ENCODE data around the gene LASP1. TPM values are rescaled to one million over a fixed set of nuclear protein-coding genes. Genes with fewer than 3 reads are reported as not detected.

The LASP1 gene
- total and polyA plus RNA-seq, 2 experiments from 2014 or later, result 48.7 to 173 TPM

DNA sequence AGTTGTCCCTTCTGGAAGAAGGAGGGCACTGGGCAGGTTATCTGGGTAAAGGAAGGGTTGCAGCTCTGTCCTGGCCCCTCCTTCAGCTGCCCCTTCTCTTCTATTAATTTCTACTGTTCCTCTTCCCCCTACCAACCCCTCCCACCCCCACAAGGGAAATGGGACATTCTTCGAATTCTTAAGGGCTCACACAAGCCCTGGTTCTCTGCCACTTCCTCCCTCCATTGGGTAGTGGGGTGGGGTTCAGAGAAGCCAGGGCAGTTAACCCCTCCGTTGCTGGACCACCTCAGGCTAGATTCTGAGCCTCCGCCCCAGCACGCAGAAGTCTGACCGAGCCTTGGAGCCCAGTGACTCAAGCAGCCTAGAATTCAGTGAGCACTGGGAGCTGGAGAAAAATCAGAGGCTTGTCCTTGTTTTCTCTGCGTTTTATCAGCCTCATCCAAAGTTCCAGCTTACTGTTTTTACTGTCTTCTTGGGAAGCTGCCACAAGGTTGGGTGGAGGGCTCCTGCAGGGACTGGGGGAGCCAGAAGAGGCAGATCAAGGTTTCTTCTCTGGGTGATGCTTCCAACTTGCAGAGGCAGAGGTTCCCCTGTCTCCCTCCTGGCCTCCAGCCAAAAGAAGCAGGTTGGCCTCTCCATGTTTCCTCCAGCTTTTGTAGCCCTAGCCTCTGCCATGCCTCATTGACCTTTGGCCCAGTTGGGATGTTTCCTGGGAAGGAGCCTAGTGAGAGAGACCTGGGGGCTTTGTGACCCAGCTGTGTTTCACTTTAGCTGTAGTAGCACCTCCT lies 10.2 kb downstream of the LASP1 start (continued):
- TF ChIP-seq, protein P1, sequence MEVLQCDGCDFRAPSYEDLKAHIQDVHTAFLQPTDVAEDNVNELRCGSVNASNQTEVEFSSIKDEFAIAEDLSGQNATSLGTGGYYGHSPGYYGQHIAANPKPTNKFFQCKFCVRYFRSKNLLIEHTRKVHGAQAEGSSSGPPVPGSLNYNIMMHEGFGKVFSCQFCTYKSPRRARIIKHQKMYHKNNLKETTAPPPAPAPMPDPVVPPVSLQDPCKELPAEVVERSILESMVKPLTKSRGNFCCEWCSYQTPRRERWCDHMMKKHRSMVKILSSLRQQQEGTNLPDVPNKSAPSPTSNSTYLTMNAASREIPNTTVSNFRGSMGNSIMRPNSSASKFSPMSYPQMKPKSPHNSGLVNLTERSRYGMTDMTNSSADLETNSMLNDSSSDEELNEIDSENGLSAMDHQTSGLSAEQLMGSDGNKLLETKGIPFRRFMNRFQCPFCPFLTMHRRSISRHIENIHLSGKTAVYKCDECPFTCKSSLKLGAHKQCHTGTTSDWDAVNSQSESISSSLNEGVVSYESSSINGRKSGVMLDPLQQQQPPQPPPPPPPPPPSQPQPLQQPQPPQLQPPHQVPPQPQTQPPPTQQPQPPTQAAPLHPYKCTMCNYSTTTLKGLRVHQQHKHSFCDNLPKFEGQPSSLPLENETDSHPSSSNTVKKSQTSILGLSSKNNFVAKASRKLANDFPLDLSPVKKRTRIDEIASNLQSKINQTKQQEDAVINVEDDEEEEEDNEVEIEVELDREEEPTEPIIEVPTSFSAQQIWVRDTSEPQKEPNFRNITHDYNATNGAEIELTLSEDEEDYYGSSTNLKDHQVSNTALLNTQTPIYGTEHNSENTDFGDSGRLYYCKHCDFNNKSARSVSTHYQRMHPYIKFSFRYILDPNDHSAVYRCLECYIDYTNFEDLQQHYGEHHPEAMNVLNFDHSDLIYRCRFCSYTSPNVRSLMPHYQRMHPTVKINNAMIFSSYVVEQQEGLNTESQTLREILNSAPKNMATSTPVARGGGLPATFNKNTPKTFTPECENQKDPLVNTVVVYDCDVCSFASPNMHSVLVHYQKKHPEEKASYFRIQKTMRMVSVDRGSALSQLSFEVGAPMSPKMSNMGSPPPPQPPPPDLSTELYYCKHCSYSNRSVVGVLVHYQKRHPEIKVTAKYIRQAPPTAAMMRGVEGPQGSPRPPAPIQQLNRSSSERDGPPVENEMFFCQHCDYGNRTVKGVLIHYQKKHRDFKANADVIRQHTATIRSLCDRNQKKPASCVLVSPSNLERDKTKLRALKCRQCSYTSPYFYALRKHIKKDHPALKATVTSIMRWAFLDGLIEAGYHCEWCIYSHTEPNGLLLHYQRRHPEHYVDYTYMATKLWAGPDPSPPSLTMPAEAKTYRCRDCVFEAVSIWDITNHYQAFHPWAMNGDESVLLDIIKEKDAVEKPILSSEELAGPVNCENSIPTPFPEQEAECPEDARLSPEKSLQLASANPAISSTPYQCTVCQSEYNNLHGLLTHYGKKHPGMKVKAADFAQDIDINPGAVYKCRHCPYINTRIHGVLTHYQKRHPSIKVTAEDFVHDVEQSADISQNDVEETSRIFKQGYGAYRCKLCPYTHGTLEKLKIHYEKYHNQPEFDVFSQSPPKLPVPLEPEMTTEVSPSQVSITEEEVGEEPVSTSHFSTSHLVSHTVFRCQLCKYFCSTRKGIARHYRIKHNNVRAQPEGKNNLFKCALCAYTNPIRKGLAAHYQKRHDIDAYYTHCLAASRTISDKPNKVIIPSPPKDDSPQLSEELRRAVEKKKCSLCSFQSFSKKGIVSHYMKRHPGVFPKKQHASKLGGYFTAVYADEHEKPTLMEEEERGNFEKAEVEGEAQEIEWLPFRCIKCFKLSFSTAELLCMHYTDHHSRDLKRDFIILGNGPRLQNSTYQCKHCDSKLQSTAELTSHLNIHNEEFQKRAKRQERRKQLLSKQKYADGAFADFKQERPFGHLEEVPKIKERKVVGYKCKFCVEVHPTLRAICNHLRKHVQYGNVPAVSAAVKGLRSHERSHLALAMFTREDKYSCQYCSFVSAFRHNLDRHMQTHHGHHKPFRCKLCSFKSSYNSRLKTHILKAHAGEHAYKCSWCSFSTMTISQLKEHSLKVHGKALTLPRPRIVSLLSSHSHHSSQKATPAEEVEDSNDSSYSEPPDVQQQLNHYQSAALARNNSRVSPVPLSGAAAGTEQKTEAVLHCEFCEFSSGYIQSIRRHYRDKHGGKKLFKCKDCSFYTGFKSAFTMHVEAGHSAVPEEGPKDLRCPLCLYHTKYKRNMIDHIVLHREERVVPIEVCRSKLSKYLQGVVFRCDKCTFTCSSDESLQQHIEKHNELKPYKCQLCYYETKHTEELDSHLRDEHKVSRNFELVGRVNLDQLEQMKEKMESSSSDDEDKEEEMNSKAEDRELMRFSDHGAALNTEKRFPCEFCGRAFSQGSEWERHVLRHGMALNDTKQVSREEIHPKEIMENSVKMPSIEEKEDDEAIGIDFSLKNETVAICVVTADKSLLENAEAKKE (CRISPR knock-in tag; IDR thresholded peaks at IDR 0.05), result no peak
- TF ChIP-seq, protein P2, sequence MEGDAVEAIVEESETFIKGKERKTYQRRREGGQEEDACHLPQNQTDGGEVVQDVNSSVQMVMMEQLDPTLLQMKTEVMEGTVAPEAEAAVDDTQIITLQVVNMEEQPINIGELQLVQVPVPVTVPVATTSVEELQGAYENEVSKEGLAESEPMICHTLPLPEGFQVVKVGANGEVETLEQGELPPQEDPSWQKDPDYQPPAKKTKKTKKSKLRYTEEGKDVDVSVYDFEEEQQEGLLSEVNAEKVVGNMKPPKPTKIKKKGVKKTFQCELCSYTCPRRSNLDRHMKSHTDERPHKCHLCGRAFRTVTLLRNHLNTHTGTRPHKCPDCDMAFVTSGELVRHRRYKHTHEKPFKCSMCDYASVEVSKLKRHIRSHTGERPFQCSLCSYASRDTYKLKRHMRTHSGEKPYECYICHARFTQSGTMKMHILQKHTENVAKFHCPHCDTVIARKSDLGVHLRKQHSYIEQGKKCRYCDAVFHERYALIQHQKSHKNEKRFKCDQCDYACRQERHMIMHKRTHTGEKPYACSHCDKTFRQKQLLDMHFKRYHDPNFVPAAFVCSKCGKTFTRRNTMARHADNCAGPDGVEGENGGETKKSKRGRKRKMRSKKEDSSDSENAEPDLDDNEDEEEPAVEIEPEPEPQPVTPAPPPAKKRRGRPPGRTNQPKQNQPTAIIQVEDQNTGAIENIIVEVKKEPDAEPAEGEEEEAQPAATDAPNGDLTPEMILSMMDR (conservative IDR thresholded peaks at IDR 0.05; ENCODE audit: low read depth in 2 of 2), result no peak
- no peak for TF ChIP-seq EZH2phosphoT487 (IDR thresholded peaks at IDR 0.05; ENCODE audit: unreplicated experiment)
- no peak for TF ChIP-seq CREB1 (CRISPR knock-in tag; IDR thresholded peaks at IDR 0.05; ENCODE audit: low read depth)

DNA sequence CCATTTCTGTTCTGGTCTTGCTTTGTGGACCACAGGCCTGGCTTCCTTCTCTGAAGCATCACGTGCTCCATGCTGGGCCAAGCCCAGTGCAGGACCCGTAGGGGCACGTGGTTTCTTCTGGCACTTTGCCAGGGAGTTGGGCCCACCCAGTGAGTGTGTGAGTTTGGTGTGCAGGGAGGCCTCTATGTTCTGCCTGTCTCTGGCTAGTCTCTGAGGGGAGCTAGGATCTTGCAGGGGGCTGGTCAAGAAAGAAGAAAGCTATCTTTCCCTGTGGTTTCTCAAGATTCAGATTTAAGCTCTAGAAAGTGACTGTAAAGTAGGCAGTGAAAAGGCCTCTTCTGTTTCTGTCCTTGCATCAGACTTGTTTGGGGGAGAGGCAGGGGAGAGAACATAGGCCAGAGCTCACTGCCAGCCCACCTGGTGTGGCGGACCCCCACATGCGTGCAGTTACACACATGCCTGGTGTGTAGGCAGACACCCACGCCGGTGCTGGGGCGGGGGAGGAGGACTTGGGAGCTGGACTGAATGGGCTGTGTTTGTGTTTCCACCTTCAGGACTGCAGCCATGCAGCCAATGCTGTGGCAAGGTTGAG lies 11.8 kb downstream of the LASP1 start:
- Mint-ChIP-seq H3K27me3 (ENCODE audit: insufficient read depth, low read depth, poor library complexity) (peaks cover 25% of the 10 kb centered on the region), H3K9me3 (no peaks in the 10 kb centered on the region), H3K4me1 (peaks cover 88% of the 10 kb centered on the region), H3K27ac (peak overlapping the region; percentile 97), H3K36me3 (ENCODE audit: low read depth) (peaks cover 43% of the 10 kb centered on the region), H3K4me3 (peak overlapping the region; percentile 42; the same call in 2 of the 3 replicates)
- Histone ChIP-seq H3F3A (replicated peaks; ENCODE audit: low read depth) (0 out of 2 replicates have a peak, but pooled peaks cover 8% of the 10 kb centered on the region), H3K27me3 (ENCODE audit: insufficient read depth) (no peaks in the 10 kb centered on the region), H3K4me1 (ENCODE audit: insufficient read depth) (peaks cover 97% of the 10 kb centered on the region), H2AFZ (no peak overlapping the region), H3K4me2 (peak overlapping the region; percentile 51; the same call in 1 of the 2 replicates), H4K20me1 (replicated peaks; ENCODE audit: insufficient read depth) (peaks cover 9% of the 10 kb centered on the region; the same call in 1 of the 2 replicates), H3K27ac (ENCODE audit: low read depth) (peak overlapping the region; percentile 83), H3K36me3 (ENCODE audit: insufficient read depth) (peaks cover 4% of the 10 kb centered on the region; the same call in 1 of the 2 replicates), H3K4me3 (no peak overlapping the region), H3K9me2 (ENCODE audit: insufficient read depth) (no peaks in the 10 kb centered on the region), H3K79me2 (replicated peaks; ENCODE audit: insufficient read depth) (peaks cover 84% of the 10 kb centered on the region)
- DNase-seq (ENCODE audit: low spot score) (no peak), ATAC-seq (no peak)
- TF ChIP-seq, protein P1 (CRISPR knock-in tag; IDR thresholded peaks at IDR 0.05), result no peak

Measured in GM23338 (cell line).